CD1c-positive myeloid dendritic cell (primary cell): ENCODE measurements around the gene CDK19.
"Not testable (repeated sequence)": the region's sequence is repeated elsewhere in the genome, so short reads cannot be mapped to it uniquely, and the experiment has no call there.

Experiments
- DNase-seq: peaks from one replicate; pipeline ENCODE4 v3.0.0-alpha.2; 2016; ENCODE audit errors: extremely low spot score

The CDK19 gene

DNA sequence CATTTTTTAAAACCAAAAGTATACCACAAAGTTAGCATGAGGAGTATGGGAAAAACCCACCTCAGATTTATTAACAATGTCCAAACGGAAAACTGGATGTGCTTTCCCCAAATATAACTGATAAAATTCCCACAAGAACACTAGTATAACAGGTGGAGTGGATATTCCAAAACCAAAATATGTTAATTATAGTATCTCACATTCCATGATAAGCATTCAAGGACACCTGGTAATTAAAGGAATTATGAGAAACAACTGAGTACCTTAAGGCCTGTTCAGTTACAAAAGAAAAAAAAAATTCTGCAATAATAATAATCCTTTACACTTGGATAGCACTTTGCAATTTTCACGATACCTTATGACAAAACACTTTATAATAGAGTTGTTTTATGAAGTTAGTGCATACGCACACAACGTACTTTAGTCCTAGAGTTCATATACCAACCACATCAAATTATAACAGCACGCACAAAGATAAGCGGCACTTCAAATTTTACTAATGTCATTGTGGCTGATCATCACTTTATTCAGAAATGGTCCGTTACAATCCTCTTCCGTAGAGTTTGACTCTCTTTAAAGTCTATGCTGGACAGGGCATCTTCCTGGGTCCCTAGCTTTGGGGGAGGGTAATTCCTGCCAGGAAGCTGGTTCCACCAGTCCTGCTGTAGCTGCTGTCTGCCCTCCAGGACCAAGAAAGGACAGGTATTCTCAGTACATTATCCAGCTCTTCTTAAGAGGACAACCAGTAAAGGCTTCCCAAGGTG, 1.7 kb downstream of the CDK19 start:
- DNase-seq, result no peak

DNA sequence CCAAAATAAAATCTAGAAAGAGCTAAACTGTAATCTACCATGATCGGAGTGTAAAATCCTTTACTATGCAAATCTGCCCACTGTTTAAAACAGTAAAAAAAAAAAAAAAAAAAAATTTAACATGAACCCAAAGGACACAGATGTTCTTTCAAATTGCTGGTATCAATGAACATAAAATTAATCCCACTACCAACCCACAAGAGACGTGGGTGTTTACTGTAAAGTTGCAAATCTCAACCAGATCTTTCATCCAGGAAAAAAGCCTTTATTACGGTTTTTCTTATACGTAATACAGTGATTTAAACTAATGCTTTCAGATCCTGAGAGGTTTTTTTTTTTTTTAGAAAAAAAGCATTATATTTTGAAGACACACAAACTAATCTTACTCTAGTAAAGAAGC, 2.5 kb downstream of the CDK19 start:
- no peak for DNase-seq

DNA sequence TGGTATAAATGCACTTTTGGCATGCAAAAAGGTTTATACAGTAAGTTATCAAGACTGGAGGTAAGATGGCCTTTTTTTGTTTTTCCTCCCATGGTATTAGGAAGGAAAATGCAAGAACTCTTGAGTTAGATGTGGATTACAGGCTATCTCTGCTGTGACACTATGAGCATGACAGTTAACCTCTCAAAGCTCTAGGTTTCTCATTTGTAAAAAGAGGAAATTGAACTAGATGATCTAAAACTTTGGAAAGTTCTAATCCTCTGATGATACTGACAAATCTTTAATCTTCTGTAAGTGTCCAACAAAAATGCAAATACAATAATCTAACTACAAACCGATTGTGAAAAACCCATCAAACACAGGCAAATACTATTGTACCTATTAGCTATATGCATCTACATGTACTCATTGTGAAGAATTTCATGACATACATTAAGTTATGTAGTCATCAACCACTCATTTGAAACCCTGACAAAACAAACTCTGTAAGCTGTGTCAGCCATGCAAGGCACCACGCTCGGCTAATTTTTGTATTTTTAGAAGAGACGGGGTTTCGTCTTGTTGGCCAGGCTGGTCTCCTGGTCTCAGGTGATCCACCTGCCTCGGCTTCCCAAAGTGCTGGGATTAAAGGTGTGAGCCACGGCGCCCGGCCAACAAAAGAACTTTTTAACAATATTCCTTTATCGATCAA, 4.2 kb downstream of the CDK19 start:
- DNase-seq, result no peak

DNA sequence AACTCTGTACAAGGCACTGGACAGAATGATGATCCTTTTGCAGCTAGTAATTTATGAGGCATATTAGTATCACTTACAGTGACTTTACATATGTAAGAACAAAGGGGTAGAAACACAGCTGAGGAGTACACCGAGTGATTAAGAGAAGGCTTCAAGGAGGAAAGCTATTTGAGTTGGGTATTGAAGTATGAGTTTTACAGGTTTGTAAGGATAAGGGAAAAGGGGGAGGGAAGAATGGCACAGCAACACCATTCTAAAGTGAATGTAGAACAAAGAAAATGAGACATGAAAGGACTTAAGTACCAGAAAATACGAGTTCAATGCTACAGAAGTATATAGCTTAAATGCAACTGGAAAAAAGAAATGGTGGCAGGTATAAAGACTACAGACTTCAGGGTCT, 5.5 kb downstream of the CDK19 start:
- DNase-seq, result no peak

DNA sequence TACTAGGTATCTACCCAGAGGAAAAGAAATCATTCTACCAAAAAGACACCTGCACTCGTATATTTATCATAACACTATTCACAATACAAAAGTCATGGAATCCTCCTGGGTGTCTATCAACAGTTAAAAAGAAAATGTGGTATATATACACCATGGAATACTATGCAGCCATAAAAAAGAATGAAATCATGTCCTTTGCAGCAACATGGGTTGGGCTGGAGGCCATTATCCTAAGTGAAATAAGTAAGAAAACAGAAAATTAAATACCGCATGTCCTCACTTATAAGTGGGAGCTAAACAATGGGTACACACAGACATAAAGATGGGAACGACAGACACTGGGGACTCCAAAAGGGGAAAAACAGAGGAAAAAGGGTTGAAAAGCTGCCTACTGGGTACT, 13.1 kb downstream of the CDK19 start:
- DNase-seq, result not testable (repeated sequence)

DNA sequence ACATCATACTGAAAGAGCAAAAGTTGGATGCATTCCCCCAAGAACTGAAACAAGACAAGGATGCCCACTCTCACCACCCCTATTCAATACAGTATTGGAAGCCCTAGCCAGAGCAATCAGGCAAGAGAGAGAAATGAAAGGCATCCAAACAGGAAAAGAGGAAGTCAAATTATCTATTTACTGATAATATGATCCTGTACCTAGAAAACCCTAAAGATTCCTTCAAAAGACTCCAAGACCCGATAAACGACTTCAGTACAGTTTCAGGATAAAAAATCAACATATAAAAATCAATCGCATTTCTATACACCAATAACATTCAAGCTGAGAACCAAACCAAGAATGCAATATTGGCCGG, 14.5 kb downstream of the CDK19 start:
- no peak for DNase-seq

DNA sequence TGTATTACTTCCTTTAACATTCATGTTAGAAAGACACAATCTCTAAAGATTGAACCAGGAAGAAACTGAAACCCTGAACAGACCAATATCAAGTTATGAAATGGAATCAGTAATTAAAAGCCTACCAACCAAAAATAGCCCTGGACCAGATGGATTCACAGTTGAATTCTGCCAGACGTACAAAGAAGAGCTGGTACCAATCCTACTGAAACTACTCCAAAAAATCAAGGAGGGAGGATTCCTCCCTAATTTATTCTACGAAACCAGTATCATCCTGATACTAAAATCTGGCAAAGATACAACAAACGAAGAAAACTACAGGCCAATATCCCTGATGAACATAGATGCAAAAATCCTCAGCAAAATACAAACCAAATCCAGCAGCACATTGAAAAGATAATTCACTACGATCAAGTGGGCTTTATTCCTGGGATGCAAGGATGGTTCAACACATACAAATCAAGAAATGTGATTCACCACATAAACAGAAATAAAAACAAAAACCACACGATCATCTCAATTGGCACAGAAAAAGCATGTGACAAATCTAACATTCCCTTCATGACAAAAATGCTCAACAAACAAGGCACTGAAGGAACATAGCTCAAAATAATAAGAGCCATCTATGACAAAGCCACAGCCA, 15.0 kb downstream of the CDK19 start:
- DNase-seq, result no peak

DNA sequence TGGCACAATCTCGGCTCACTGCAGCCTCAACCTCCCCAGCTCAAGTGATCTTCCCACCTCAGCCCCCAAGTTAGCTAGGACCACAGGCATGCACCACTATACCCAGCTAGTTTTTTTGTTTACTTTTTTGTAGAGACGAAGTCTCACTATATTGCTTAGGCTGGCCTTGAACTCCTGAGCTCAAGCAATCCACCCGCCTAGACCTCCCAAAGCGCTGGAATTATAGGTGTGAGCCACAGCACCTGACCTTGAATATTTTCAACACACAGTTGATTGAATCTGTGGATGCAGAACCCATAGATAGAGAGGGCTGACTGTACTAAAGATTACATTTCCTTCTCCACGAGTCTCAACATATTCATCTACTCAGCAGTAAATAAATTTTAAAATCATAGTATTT, 15.6 kb downstream of the CDK19 start:
- no peak for DNase-seq

DNA sequence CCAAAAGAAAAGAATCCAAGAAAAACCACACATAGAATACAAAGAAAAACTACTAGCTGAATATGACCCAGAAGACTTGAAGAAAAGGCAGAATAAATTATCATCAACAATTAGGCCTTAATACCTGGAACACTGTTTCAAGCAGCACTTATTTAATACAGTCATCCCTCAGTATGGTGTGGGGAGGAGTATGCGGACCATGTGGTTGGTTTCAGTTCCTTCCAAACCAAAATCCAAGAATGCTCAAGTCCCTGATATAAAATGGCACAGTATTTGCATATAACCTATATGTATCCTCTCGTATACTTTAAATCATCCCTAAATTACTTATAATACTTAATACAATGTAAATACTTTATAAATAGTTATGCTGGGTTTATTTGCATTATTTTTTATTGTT, 16.1 kb downstream of the CDK19 start:
- peak; percentile 64 for DNase-seq

DNA sequence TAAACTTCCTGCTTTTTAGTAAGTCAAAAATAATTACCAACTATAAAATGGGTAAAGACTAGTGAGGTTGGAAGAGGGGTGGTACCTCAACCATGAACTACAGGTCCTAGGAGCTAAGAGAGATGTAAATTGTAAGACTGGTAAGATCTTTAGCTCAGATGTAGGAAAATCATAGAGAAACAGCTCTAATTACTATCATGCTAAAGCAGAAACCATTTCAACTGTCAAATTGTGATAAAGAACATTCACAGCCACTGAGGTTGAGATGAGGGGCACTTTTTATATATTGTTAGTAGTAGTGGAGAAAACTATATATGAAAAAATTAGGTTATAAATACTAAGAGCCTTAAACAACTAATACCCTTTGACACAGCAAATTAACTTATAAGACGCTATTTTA, 20.0 kb downstream of the CDK19 start:
- no peak for DNase-seq

DNA sequence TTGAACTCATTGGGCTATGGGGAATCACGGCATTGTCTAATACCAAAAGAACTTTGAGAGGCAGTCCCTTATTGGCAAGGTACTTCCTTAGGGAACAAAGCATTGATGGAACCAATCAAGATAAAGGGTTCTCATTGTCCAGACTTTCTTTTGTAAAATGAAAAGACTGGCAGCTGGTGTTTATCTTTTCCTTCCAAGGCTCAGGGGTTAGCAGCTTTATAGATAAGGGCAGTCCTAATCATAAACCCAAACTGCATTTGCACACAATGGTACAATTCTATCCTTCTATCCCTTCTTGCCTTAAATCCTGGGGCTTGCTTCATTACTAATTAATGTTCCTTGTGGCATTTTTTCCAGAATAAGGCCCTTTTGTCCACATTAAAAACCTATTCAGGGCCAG, 28.6 kb downstream of the CDK19 start:
- no peak for DNase-seq

DNA sequence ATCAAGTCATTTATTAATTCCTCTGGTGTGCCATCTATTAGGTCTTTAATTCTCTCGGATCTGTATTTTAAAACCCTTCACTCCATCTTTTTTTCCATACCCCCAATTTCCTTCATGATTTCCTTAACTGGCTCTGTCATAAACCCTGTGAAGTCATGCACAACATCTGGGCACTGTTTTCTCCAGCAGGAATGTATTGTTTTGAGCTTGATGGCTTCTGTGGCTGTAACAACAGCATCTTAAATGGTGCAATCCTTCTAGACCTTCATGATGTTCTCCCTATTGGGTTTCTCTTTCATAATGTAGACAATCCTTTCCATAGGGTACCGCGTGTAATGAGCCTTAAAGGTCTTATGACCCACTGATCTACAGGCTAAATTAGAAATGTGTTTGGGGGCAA, 29.0 kb downstream of the CDK19 start:
- DNase-seq, result no peak

DNA sequence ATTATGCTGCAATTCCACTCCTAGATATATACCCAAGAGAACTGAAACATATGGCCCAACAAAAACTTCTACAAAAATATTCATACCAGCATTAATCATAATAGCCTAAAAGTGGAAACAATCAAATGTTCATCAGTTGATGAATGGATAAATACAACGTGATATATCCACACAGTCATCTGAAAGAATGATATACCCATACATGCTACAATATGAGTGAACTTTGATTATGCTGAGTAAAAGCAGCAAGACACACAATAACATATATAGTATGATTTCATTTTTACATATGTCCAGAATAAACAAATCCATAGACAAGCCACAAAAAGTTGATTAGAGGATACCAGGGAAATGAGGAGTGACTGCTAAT, 30.7 kb downstream of the CDK19 start:
- DNase-seq, result no peak

DNA sequence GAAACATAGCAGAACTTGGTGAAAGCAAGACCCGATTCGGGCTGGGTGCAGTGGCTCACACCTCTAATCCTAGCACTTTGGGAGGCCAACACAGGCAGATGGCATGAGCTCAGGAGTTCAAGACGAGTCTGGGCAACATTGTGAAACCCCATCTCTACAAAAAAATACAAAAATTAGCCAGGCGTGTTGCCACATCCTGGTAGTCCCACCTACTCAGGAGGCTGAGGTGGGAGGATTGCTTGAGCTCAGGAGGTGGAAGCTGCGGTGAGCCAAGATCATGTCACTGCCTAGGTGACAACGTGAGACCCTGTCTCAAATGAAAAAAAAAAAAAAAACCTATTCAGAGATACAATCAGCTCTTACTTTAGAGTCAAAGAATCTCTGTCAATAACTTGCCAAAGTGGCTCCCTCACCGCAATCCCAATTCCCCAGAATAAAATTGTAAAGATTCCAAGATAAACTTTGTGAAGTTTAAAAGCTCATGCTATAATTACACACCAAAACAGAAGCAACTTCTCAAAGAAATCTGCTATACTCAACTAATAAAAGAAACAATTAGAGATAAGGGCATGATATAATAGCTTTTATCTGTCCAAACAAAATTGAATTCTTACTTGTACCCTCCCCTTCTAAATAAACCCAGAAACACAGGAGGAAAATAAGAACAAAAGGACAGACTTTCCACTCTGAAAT, 33.6 kb downstream of the CDK19 start:
- no peak for DNase-seq

DNA sequence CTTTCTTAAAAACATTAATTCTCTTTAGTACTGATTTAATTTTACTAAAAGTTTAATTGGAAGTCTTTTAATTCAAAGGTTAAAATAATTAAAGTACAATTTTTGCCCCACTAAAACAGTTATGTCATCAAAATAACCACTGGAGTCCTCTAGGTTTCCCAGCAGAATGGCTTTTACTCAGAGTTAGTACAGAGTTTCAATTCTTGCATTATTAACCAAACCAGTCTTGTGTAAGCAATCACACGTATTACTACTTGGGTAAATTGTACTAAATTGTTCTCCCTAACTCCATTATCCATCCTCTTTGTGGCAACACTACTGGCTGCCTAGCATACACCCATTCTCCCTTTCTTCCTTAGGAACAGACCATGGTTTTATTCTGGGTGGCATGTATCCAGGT, 36.9 kb downstream of the CDK19 start:
- DNase-seq, result no peak

DNA sequence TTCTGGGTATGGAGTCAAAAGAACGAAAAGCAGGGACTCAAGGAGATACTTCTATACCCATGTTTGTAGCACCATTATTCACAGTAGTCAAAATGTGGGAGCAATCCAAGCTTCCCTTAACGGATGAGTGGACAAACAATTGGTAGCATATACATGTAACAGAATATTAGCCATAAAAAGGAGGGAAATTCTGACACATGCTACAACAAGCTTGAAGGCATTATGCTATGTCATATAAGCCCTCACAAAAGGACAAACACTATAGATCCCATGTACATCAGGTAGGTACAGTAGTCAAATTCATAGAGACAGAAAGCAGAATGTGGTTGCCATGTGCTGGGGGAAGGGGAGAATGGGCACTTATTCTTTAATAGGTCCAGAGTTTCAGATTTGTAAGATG, 37.6 kb downstream of the CDK19 start:
- no peak for DNase-seq

DNA sequence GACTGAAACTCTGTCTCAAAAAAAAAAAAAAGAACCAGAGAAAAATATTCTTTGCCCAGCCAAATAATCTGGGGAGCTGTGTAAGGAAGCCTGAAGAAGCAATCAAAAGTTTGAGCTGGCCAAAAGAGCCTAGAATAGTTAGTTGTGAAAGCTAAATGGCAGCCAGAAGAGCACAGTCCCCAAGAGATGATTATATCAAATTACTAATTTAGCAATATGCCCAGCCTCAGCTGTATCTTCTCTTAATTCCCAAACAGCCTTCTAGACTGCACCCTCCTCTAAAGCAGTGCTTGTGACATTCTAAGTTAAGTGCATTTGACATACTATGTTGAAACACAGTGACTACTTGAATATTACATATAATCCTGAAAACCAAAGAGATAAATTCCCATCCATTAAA, 38.9 kb downstream of the CDK19 start:
- no peak for DNase-seq

DNA sequence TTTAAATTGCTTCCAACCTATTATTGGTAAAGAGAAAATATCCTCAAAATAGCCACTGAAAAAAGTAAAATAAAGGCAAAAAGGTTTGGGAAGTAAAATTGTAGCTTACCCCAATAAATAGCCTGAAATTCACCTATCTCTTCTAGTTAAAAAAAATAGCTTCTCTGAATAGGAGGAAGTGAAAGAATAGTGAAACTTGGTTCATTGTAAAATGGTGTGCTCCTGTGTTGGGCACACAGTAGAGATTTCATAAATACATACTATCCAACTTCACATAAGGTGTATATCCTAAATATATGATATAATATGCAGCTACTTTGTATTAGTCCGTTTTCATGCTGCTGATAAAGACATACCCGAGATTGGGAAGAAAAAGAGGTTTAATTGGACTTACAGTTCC, 45.3 kb downstream of the CDK19 start:
- no peak for DNase-seq

DNA sequence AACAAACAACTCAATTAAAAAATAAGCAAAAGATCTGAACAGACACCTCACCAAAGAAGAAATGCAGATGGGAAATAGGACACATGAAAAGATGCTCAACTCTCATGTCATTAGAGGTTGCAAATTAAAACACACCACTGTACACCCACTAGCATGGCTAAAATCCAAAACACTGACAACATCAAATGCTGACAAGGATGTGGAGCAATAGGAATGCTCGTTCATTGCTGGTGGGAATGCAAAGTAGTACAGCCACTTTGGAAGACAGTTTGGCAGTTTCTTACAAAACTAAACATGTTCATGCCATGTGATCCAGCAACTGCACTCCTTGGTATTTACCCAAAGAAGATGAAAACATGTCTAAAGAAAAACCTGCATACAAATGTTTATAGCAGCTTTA, 47.2 kb downstream of the CDK19 start:
- no peak for DNase-seq

DNA sequence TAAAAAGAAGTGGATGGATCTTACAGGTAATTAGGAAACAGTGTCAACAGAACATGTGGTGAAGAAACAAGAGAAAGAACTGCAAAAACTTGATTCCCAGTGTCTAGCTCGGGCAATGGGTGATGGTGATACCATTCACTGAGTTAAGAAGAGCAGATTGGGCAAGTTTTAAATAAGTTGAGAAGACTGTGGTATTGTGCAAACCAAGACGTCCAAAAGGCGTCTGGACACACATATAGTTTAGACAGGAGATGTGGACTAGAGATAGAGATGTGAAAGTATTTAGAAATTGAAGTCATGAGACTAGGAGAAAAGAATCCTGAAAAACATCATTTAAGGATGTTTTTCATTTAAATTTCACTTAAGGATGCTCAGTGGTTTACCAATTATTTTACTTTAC, 53.9 kb downstream of the CDK19 start:
- DNase-seq, result peak; percentile 19

DNA sequence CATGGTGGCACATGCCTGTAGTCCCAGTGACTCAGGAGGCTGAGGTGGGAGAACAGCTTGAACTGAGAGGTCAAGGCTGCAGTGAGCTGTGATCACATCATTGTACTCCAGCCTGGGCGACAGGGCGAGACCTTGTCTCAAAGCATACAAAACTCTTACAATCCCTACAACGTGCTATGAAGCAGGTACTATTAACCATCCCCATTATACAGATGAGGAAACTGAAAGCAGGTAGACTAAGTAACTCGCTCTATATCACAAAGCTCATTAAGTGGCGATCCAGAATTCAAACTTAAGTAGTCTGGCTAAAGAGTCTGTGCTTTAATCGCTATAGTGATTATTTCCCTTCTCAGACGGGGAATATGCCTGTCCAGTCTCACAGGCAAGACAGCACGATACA, 54.7 kb downstream of the CDK19 start:
- DNase-seq, result no peak

DNA sequence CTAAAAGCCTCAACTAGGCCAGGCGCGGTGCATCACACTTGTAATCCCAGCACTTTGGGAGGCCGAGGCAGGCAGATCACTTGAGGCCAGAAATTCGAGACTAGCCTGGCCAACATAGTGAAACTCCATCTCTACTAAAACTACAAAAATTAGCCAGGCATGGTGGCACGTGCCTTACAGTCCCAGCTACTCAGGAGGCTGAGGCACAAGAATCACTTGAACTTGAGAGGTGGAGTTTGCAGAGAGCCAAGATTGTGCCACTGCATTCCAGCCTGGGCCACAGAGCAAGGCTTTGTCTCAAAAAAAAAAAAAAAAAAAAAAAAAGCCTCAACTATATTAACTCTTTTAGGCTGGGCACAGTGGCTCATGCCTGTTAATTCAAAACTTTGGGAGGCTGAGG, 55.2 kb downstream of the CDK19 start:
- not testable (repeated sequence) for DNase-seq

DNA sequence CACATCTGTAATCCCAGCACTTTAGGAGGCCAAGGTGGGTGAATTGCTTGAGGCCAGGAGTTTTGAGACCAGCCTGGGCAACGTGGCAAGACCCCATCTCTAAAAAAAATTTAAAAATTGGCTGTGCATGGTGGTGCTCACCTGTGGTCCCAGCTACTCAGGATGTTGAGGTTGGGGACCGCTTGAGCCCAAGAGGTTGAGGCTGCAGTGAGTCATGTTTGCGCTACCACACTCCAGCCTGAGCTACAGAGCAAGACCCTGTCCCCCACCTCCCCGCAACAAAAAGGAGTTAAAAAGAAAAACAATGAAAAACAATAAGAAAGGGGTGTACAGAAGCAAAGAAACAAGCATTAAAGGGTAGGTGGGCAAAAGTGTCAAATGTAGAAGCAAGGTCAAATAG, 57.3 kb downstream of the CDK19 start:
- no peak for DNase-seq
